Activated B cell treated with CpG ODN at 0.5 μM for 24 hours (primary cell): Measurements from ENCODE around the gene IL20RA. TPM values are rescaled to one million over a fixed set of nuclear protein-coding genes. Genes with fewer than 3 reads are reported as not detected.
"Not testable (repeated sequence)": the region's sequence is repeated elsewhere in the genome, so short reads cannot be mapped to it uniquely, and the experiment has no call there.

Experiments
- ATAC-seq: fragments of 200-7000 bp; cut with Tn5 transposase; one replicate; pipeline ENCODE4 v1.10.0; 2021; ENCODE audit warnings: low read depth, mild to moderate bottlenecking, moderate library complexity
- CTCF ChIA-PET: fragments of 350-600 bp; sonication (Branson Sonifier 250); formaldehyde crosslinking; loops from one replicate; lab custom pipeline; 2021; ENCODE audit warnings: antibody characterized with exemption; lab: Charles Lee
- POLR2A ChIA-PET: fragments of 350-600 bp; sonication (Branson Sonifier 250); formaldehyde crosslinking; loops from one replicate; lab custom pipeline; 2021; ENCODE audit warnings: antibody characterized with exemption; lab: Charles Lee
- DNase-seq: peaks from one replicate; pipeline ENCODE4 v3.0.0; 2022
- H3K27ac Mint-ChIP-seq: one replicate; pipeline ENCODE4 v1.8.0; 2020; ENCODE audit warnings: mixed read lengths
- H3K27me3 Mint-ChIP-seq: one replicate; pipeline ENCODE4 v1.8.0; 2021; ENCODE audit warnings: mixed read lengths
- H3K36me3 Mint-ChIP-seq: one replicate; pipeline ENCODE4 v1.8.0; 2021; ENCODE audit warnings: low read depth, mixed read lengths
- H3K4me1 Mint-ChIP-seq: one replicate; pipeline ENCODE4 v1.8.0; 2021; ENCODE audit warnings: mixed read lengths
- H3K4me3 Mint-ChIP-seq: one replicate; pipeline ENCODE4 v1.8.0; 2020; ENCODE audit warnings: mild to moderate bottlenecking, mixed read lengths
- H3K9me3 Mint-ChIP-seq: one replicate; pipeline ENCODE4 v1.8.0; 2020; ENCODE audit warnings: mixed read lengths
- intact Hi-C: fragments of 100-400 bp; cut with micrococcal nuclease; formaldehyde crosslinking; loops from one replicate; pipeline ENCODE4 v1.15.1; 2024
- total RNA-seq: library from RNA; stranded (reverse); gene quantifications from 2 replicates; pipeline ENCODE4 v1.2.3, GENCODE V29; 2022
- TF ChIP-seq, protein P1 (sequence below): fragments of 200-600 bp; IDR thresholded peaks from one replicate; pipeline ENCODE4 v1.8.0; 2022; ENCODE audit warnings: antibody characterized with exemption, mild to moderate bottlenecking

Gene IL20RA
- total RNA-seq, 1 donor from 2014 or later = not detected

DNA sequence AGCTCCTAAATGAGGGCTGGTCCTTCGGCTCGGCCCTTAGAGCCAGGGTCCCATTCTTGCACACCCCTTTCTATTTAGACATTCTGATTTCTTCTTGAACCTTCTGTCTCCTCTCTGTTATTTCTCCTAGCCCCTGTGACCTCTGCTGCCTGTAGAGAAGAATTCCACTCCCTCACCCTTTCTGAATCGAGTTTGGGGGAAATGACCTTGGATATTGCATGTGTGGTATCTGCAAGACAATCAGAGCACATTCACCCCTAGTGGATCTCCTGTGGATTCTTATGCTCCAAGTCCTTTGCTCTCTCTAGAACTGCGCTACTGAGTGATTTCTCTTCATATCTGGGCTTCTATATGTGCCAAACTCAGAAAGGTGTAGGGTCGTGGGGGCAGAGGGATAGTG, 67.7 kb downstream of the IL20RA start:
- Mint-ChIP-seq H3K4me1 (peaks cover 16% of the 10 kb centered on the region), H3K9me3 (no peaks in the 10 kb centered on the region), H3K36me3 (no peaks in the 10 kb centered on the region), H3K27ac (no peak overlapping the region), H3K4me3 (no peak overlapping the region), H3K27me3 (peaks cover 7% of the 10 kb centered on the region)
- no peak for ATAC-seq
- no peak for DNase-seq
- CTCF ChIA-PET = no interaction called here
- TF ChIP-seq, protein P1, sequence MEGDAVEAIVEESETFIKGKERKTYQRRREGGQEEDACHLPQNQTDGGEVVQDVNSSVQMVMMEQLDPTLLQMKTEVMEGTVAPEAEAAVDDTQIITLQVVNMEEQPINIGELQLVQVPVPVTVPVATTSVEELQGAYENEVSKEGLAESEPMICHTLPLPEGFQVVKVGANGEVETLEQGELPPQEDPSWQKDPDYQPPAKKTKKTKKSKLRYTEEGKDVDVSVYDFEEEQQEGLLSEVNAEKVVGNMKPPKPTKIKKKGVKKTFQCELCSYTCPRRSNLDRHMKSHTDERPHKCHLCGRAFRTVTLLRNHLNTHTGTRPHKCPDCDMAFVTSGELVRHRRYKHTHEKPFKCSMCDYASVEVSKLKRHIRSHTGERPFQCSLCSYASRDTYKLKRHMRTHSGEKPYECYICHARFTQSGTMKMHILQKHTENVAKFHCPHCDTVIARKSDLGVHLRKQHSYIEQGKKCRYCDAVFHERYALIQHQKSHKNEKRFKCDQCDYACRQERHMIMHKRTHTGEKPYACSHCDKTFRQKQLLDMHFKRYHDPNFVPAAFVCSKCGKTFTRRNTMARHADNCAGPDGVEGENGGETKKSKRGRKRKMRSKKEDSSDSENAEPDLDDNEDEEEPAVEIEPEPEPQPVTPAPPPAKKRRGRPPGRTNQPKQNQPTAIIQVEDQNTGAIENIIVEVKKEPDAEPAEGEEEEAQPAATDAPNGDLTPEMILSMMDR = no peak
- POLR2A ChIA-PET = no interaction called here
- intact Hi-C loops = no loop called here

DNA sequence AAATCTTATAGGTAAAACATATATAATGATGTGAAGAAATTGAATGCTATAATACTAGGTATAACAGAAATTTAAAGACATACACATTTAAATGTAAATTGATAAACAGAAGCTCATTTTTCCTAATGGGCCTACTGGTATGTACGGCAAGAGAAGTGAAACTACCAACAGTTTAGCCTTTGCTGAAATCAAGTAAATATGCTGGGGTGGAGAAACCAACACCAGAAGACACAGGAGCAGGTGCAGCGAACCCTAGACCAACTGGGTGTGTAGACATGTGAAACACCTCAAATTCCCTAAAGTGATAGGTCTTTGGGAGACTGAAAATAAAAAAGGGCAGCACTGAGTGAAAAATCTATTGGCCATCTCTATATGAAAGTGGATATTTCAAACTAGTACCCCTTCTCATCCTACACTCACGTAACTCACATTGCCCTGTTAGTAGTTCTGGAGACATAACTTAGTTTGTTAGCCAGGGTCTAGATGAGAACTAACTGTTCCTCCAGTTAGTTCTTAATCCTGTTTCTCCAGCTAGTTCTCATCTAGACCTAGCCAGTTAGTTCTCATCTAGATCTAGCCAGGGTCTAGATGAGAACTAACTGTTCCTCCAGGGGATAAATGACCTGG, 69.6 kb downstream of the IL20RA start:
- Mint-ChIP-seq H3K27ac (no peak overlapping the region), H3K36me3 (no peaks in the 10 kb centered on the region), H3K4me3 (no peak overlapping the region), H3K9me3 (no peaks in the 10 kb centered on the region), H3K4me1 (peaks cover 16% of the 10 kb centered on the region), H3K27me3 (peaks cover 6% of the 10 kb centered on the region)
- intact Hi-C loops = no loop called here
- ATAC-seq (no peak), DNase-seq (no peak)
- TF ChIP-seq, protein P1 = no peak
- ChIA-PET POLR2A (no interaction called here), CTCF (no interaction called here)

GRCh38 chr6:136973781-136974180, 71.0 kb downstream of the IL20RA start:
- H3K9me3 Mint-ChIP-seq, CTCF ChIA-PET, H3K27me3 Mint-ChIP-seq, H3K4me3 Mint-ChIP-seq, H3K36me3 Mint-ChIP-seq, DNase-seq, ATAC-seq, POLR2A ChIA-PET, intact Hi-C loops, H3K27ac Mint-ChIP-seq: not testable (repeated sequence)
- H3K4me1 Mint-ChIP-seq = peaks cover 16% of the 10 kb centered on the region

DNA sequence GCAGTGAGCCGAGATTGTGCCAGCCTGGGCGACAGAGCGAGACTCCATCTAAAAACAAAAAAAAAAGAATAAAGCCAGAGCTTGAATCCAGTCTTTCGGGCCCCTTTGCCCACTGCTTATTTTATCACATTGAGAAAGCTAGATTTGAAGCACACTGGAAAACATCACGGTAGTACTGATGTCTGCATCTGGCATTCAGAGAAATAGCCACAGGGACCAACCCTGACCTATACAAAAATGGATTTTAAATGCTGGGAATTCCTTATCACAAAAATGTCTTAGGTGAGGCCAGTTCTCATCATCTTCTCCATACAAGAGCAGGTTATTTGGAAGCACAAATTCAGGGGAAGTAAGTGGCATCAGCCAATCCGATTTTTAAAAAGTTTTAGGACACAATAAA, 73.2 kb downstream of the IL20RA start:
- H3K4me3 Mint-ChIP-seq = no peak overlapping the region
- TF ChIP-seq, protein P1 = no peak
- H3K4me1 Mint-ChIP-seq = peaks cover 20% of the 10 kb centered on the region
- peaks cover 8% of the 10 kb centered on the region for H3K27me3 Mint-ChIP-seq
- POLR2A ChIA-PET = no interaction called here
- ATAC-seq = no peak
- no peak overlapping the region for H3K27ac Mint-ChIP-seq
- intact Hi-C loops = no loop called here
- CTCF ChIA-PET = interaction anchor here (0.6 to 1.7 kb wide), 2 partner anchors 246 to 343 kb away, joined by 3 to 4 read pairs; no protein-coding TSS in a partner anchor
- no peaks in the 10 kb centered on the region for H3K9me3 Mint-ChIP-seq
- no peak for DNase-seq
- no peaks in the 10 kb centered on the region for H3K36me3 Mint-ChIP-seq

DNA sequence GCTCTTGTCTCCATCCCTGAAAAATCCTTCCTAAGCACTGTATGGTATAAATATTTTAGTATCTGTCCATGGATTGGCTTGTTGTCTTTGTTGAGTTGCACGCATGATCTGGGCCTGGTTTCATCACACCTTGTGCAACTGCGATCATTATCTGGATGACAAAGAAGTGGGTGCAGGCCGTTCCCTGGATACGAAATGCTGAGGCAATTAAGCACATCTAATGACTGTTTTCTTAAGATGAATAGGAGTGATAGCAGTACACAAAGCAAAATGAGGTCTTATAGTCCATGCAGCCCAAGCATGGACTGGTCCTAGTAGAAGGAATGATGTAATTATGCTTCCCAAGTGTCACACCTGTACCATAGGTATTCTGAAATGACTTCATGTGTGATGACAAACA, 74.8 kb downstream of the IL20RA start:
- H3K27ac Mint-ChIP-seq = no peak overlapping the region
- ChIA-PET CTCF (no interaction called here), POLR2A (no interaction called here)
- intact Hi-C loops = loop anchor here (5.0 kb wide), 4 partner anchors 107 to 1137 kb away; partner anchors contain the start of gene PERP
- no peak overlapping the region for H3K4me3 Mint-ChIP-seq
- peaks cover 9% of the 10 kb centered on the region for H3K4me1 Mint-ChIP-seq
- ATAC-seq (no peak), DNase-seq (no peak)
- no peaks in the 10 kb centered on the region for H3K36me3 Mint-ChIP-seq
- TF ChIP-seq, protein P1 = no peak
- no peaks in the 10 kb centered on the region for H3K9me3 Mint-ChIP-seq
- H3K27me3 Mint-ChIP-seq = peaks cover 12% of the 10 kb centered on the region
